Erythroblast (primary cell): ENCODE data around the gene TP53TG5.

Experiments
- GATA1 ChIP-seq: IDR thresholded peaks from 2 replicates; pipeline ENCODE4 v1.6.1; 2011; ENCODE audit warnings: low read depth, mild to moderate bottlenecking, control low read depth, low read length, moderate library complexity
- POLR2A ChIP-seq: IDR thresholded peaks from 2 replicates; pipeline ENCODE4 v1.6.1; 2011; ENCODE audit warnings: mild to moderate bottlenecking, low read length

DNA sequence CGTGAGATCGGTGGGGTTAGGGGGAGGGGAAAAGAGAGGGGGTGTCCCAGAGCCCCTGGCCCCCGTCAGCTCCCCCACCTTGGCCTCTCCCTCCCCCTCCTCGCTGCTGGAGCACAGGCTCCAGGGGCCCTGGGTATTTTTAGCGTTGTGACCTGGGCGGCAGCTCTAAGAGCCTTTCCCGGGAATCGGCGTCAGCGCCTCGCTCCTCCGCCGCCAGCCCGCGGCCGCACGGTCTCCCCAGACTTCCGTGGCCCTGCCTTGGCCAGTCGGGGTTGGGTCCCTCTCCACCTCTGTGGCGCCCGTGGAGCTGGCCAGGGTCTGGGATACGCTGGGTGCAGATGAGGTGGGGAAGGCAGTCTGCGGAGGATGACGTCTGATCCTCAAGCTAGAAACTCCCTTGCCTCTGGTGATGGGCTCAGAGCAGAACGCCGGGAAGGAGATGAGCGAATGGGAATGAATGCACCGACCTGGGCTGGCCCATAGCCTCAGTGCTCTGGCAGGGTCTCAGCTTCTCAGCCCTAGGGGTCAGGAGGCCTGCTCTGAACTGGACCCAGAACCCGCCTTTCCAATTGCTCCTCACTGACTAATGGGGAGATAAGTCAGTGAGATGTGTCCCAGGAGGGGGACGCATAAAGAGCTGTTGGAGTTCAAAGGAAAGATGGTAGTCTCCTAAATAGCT lies 29.1 kb upstream of the TP53TG5 start:
- TF ChIP-seq POLR2A (no peak), GATA1 (no peak)
